GM18507 (cell line): ENCODE results near the gene OGFOD3.
A peak's percentile ranks its signal among the peaks of the same experiment; 100 is the strongest.
"Not testable (repeated sequence)": the region's sequence is repeated elsewhere in the genome, so short reads cannot be mapped to it uniquely, and the experiment has no call there.

Source experiments
- DNase-seq: peaks from one replicate; pipeline ENCODE4 v3.0.0; 2011; ENCODE audit warnings: low read depth; ENCODE audit not compliant: insufficient read length; ENCODE audit errors: extremely low spot score
- FAIRE-seq: peaks from 2 replicates; lab custom pipeline; 2011; peaks lifted over from hg19 to GRCh38; lab: Jason Lieb, UNC

The OGFOD3 gene

DNA sequence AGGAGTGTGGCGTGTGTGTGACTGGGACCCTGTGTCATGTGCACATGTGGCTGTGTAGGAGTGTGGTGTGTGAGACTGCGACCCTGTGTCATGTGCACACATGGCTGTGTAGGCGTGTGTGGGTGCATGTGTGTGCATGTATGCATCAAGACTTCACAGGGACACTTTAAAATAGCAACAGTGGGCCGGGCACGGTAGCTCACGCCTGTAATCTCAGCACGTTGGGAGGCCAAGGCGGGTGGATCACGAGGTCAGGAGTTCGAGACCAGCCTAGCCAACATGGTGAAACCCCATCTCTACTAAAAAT is 36.7 kb downstream of the OGFOD3 start:
- DNase-seq, FAIRE-seq: not testable (repeated sequence)

DNA sequence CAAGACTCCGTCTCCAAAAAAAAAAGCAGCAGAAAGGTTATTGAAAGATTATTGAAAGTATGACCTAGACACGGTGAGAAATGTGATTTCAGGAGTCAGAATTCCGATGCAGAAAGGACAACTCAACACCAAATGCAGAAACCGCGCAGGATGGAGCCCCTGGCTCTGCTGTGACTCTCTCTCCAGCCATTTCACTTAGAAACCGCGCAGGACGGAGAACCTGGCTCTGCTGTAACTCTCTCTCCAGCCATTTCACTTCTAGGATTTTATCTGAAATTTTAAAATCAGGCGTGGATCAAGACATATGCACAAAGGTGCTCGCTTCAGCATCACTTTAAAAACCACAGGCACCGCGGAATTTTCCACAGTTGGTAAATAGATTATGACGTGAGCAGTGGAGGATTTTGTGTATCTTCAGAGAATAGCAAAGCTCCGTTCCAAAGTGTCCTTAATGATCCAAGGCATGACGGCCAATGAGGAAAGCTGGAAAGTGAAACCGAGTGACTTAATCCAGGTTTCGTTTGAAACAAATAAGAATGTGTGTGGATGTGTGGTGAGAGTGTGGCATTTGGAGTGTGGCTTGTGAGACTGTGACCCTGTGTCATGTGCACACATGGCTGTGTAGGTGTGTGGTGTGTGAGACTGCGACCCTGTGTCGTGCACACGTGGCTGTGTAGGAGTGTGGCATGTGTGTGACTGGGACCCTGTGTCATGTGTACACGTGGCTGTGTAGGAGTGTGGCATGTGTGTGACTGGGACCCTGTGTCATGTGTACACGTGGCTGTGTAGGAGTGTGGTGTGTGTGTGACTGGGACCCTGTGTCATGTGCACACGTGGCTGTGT is 37.3 kb downstream of the OGFOD3 start:
- FAIRE-seq (no peak), DNase-seq (no peak)

DNA sequence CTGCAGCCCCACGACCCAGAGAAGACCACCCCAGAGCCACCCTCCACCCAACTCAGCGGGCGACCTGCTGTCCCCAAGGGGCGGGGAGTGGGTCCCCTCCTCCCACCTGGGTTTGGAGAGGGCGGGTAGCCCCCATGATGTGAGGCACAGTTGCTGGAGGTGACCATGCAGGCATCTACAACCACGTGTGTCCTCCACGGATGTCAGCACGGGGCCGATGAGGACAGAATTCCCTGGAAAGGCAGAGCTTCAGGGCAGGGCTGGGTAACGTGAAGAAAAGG is 39.7 kb downstream of the OGFOD3 start:
- DNase-seq: no peak
- FAIRE-seq: no peak

DNA sequence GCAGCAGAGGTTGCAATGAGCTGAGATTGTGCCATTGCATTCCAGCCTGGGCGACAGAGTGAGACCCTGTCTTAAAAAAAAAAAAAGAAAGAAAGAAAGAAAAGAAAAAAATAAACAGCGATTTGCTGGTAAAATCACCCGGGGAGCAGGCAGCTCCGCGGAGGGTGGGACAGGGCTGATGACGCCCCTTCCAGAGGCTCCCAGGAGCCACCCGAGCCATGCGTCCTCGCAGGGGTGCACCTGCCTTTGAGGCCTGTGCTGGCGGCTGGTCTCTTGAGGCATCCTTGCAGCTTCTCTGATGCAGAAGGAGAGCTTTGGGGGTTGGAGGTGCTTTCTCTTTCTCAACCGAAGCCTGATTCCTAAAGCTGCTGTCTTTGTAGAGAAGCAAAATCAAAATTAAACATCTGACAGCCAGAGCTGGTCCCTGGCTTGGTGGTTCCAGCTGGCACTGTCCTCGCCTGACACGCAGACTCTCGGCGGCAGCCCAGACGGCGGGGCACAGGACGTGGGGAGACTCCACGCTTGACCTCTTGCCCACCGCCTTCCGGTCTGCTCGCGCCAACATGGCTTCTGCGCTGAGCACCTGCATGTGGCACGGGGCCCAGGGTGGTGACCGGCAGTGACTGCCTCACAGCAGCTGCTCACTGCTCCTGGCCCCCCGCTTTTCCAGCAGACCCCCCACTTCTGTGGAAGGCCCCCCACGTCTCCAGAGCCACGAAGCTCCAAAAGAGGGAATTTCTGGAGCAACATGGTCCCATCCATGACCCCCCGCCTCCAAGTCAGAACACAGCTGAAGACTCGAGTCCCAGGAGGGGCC is 40.3 kb downstream of the OGFOD3 start:
- FAIRE-seq (no peak), DNase-seq (no peak)

DNA sequence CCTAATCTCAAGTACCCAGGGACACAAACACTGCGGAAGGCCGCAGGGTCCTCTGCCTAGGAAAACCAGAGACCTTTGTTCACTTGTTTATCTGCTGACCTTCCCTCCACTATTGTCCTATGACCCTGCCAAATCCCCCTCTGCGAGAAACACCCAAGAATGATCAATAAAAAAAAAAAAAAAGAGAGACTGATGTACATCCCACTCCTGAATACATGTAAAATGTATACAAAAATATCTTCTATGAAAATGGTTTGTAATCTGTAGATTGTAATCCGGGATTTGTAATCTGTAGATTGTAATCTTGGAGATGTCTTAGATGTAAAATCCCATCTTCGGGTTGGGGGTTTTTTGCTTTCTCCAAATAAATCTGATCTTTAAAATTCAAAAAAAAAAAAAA is 41.1 kb downstream of the OGFOD3 start:
- FAIRE-seq, DNase-seq: not testable (repeated sequence)

DNA sequence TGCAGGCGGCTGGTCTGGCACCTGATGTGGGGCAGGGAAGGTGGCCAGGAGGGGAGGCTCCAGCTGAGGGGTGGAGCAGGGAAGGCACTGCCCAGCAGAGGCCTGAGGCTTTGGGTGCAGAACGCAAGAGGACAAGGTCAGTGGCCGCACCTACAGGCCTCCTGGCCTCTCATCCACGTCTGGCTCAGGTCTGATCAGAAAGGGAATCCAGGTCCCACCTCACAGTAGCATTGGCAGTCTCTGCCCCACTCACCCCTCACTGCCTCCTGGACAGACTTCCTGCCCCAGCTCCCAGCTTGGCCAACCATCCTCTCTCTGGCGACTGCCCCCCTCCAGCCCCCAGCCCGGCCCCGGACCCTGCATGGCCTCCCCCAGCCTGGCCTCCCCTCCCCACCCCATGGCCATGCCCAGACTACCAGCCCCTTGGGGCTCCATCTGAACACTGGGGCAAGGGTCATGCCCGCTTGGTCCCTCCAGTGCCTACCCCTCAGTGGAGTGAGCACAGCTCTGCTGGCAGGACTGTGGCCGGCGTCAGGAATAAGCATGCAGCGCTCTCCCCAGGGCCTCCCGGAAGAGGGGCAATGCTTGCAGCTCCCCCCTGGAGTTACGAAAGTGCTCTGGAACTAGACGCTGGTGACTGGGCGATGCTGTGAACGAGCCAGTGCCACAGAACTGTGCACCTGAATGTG is 42.2 kb downstream of the OGFOD3 start:
- FAIRE-seq (no peak), DNase-seq (no peak)

DNA sequence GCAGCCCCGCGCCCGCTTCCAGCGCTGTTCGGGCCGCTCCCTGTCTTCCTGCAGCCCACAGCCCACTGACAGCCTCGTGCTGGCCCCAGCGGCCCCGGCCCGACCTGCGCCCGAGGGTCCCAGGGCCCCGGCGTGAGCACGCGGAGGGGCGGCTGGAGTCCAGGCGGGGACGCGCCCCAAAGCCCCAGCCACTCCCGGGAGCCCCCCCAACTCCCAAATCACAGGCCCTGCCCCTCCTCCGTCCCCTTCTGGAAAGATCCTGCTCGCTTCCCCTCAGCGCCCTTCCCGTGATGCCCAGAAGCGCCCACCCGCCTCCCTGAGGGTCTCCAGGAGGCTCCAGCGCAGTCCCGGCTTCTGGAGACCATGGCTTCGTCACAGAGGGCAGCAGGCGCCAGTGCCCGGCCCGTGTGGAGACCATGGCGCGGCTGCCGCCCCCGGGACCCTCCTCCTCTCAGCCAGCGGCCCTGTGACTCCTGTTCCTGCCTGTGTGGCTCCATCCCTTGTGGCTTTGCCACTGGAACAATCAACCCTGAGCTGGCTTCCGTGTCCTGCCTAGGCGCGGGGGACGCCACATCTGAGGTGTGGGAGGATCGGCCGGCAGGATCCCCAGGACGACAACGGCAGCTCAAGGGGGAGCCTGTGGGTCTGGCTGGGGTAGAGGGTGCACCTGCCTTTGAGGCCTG is 42.9 kb downstream of the OGFOD3 start:
- DNase-seq: no peak
- no peak for FAIRE-seq

DNA sequence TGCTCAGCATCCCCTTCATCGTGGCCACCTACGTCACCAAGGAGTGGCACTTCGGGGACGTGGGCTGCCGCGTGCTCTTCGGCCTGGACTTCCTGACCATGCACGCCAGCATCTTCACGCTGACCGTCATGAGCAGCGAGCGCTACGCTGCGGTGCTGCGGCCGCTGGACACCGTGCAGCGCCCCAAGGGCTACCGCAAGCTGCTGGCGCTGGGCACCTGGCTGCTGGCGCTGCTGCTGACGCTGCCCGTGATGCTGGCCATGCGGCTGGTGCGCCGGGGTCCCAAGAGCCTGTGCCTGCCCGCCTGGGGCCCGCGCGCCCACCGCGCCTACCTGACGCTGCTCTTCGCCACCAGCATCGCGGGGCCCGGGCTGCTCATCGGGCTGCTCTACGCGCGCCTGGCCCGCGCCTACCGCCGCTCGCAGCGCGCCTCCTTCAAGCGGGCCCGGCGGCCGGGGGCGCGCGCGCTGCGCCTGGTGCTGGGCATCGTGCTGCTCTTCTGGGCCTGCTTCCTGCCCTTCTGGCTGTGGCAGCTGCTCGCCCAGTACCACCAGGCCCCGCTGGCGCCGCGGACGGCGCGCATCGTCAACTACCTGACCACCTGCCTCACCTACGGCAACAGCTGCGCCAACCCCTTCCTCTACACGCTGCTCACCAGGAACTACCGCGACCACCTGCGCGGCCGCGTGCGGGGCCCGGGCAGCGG is 43.6 kb downstream of the OGFOD3 start:
- FAIRE-seq (no peak), DNase-seq (no peak)

DNA sequence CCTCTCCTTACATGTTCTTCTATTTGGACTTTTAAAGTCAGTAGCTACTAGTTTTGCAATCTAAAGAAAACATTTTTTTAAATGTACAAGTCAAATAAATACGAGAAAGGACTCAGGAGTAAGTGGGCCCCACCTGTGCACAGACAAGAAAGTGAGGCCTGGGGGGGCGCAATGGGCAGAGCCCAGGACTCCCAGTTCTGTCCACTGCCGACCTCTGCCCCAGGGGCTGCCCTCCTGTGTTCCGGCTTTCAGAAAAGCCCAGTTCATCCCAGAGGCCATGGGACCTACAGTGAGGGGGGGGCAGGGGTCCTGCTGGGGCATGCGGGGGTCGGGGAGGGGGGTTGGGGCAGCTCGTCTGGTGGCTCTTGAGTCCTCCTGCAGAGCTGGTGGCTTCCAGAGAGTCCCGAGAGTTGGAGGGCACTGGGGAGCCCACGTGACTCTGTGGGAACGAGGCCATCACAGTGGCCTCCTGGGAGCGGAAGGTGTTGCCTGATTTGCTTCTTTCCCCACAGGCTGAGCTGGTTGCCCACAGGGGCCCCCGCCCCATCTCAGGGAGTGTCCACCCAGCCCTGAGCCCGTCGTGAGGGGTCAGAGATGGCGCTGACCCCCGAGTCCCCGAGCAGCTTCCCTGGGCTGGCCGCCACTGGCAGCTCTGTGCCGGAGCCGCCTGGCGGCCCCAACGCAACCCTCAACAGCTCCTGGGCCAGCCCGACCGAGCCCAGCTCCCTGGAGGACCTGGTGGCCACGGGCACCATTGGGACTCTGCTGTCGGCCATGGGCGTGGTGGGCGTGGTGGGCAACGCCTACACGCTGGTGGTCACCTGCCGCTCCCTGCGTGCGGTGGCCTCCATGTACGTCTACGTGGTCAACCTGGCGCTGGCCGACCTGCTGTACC is 44.4 kb downstream of the OGFOD3 start:
- FAIRE-seq: no peak
- no peak for DNase-seq

DNA sequence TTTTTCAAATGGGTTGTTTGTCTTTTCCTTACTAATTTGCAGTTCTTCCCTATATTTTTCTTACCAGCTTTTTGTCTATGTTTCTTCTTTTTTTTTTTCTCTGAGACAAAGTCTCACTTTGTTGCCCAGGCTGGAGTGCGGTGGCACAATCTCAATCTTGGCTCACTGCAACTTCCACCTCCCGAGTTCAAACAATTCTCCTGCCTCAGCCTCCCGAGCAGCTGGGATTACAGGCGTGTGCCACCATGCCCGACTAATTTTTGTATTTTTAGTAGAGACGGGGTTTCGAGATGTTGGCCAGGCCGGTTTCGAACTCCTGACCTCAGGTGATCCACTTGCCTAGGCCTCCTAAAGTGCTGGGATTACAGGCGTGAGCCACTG is 45.3 kb downstream of the OGFOD3 start:
- not testable (repeated sequence) for FAIRE-seq, DNase-seq

DNA sequence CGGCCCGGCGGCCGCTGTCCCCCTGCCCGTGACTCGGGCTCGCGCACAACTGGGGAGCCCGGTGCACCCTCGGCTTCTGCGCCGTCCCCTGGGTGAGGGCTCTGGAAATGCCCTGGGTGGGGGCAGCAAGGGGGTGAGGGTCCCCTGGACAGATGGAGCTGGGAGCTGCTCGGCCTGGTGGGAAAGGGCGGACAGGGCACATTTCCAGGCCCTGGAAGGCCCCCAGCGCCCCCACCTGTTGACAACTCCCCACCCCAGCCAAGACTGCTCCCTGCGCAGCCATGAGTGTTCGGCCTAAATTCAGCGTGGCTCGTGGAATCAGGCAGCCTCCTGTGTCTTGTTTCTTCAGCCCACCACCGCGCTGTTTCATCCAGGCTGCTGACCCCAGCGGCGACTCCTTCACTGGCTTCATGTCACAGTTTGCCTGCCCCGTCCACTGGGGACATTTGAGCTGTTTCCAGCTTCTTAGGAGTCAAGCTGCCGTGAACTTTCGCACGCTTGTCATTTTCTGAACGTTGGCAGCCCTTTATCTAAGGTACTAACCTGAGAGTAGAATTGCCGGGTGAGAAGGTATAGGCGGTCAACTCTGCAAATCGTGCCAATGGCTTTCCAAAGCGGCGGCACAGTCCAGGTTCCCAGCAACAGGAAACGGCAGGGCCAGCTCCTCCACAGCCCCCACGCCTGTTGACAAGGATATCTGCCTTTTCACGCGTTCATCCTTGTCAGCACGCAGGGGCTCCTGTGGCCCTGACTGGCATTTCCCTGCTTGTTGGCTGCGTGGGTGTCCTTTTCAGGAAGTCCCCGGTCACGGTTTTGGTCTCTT is 45.9 kb downstream of the OGFOD3 start:
- no peak for DNase-seq
- FAIRE-seq: no peak

DNA sequence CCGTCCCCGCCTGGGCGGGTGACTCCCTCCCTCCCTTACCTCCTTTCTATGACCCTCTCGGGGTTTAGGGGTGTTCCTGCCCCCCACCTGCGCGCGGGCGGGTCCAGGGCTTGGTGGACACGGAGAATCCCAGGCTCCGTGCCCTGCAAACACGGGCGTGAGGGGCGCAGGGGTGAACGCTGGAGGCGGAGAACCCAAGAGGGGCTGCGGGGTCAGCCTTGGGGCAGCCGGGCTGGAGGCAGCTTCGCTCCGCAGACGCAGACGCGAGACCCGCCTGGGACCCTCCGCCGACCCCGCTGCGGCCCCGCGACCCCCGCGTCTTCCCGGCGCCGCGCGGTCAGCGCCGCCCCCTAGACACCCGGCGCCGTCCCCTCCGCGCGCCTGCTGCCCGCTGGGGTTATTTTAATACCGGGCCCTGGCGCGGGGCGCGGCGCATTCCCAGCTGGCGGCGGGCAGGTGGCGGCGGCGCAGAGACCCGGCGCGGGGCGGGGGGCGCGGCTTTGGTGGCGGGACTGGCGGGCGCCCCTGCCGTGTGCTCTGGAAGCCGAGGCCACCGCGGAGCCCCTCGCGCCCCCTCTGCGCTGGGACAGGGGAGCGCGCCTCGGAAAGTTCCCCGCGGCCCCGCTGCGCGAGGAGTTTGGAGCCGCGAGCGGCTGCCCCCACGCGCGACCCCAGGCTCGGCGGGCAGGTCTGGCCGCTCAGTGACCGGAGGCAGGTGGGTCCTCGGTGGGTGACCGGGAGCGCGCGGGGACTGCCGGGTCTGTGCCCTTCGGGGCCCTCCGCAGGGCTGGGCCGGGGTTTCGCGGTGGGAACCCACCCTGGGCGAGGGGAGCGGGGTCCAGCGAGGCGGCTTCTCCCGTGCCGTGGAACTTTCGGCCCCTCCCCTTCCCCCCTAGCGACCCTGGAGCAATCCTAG is 46.8 kb downstream of the OGFOD3 start, which contains the start of gene UTS2R:
UTS2R (plus strand) TSS at position 433 of the 916 bp plus-strand sequence. CDS start 2,560 bp downstream, outside the sequence.
- no peak for DNase-seq
- FAIRE-seq: no peak

DNA sequence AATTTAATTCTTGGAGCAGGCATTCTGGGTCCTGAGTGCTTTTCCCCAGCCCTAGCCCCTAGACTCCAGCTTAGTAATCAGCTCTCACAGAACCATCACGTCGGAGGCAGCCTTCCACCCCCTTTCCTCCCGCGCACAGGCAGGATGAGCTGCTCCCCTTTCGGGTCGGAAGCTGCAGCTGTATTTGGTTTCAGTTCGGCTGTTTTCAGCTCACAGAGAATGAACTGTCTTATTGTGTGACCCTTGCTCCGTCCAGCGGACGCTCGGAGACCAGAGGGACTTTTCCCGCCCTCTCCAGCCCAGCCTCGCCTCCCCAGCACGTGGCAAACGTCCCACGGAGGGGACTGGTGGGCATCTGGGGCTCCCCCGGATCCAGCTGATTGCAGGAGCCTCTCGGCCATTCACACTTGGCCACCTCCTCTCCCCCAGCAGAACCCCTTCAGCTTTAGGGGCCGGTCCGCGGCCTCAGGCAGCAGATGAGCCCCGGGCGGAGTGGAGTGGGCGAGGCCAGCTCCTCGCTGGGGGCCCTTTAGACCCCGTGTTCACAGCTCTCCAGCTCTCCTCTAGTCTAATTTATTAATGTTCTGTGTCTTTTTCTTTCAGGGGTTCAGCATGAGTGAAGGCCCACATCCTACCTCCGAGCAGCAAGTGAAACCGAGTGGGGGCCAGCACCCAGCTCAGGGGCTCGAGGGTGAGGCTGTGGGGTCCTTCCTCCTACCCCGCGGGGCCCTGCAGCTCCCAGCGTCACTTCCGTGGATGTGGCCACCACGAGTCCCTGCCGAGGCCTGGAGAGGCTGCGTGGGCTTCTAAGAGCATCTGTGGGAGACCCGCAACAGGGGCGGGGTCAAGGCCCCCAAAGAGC is 47.7 kb downstream of the OGFOD3 start:
- FAIRE-seq (peak; percentile 84), DNase-seq (no peak)

DNA sequence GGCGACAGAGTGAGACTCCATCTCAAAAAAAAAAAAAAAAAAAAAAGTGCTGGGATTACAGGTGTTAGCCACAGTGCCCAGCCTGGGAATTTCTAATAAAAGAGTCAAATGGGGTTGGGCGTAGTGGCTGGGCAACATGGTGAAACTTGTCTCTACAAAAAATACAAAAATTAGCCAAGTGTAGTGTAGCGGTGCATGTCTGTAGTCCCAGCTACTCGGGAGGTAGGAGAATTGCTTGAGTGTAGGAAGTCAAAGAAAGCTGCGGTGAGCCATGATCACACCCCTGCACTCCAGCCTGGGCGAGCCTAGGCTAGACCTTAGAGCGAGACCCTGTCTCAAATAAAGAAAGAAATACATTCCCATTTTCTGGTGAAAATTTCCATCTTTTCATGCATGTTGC is 49.2 kb downstream of the OGFOD3 start:
- FAIRE-seq: no peak

DNA sequence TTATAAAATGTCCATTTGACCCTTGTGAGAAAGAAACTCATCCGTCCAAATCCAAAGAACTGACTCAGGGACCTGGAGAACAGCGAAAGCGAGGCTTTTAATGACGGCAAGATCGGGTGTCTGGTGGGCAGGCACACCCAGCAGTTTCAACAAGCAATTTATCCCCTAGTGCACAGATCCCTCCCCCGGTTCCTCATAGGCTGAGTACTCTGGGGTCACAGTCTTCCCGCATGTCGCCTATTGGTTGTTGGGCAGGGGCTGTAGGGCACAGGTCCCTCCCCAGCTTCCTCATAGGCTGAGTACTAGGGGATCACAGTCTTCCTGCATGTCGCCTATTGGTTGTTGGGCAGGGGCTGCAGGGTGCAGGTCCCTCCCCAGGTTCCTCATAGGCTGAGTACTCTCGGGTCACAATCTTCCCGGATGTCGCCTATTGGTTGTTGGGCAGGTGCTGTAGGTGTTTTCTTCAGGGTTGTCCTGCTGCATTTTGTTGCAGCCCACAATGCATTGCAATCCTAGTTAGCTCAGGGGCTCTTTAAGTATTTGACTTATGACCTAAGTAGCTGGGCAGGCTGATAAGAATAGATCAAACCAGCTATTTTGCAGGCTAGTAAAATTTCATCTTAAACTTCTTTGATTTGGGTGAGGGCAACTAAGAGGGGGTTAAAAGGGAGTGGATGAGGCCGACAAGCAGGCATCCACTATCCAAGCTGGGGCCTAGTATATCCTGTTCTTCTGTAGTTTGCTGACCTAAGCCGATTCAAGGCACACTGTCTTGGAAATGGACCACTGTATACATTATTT is 50.5 kb downstream of the OGFOD3 start:
- DNase-seq: no peak

More for the DNA sequence above, 49.2 kb downstream of the OGFOD3 start:
- DNase-seq: no peak

More for the DNA sequence above, 50.5 kb downstream of the OGFOD3 start:
- FAIRE-seq: no peak
